NCI-H774 (cell line): ENCODE results near the gene PBXIP1.

Source experiments
- DNase-seq: peaks from one replicate; lab custom pipeline; 2025; lab: John Stamatoyannopoulos, UW

PBXIP1 gene

GRCh38 chr1:154956544-154956941, 644 bp upstream of the PBXIP1 start:
- DNase-seq = no peak

GRCh38 chr1:154955039-154955717, 721 bp downstream of the PBXIP1 start:
- DNase-seq = peak; percentile 59

GRCh38 chr1:154954541-154954940, 1.4 kb downstream of the PBXIP1 start:
- DNase-seq = no peak

- no peak for DNase-seq
These were observed 2.3 kb downstream of the PBXIP1 start for GRCh38 chr1:154953611-154954038.

- no peak for DNase-seq
These were observed 3.2 kb downstream of the PBXIP1 start for GRCh38 chr1:154952664-154953063.

- no peak for DNase-seq
These were observed 3.8 kb downstream of the PBXIP1 start for GRCh38 chr1:154951901-154952657.

- no peak for DNase-seq
These were observed 7.8 kb downstream of the PBXIP1 start for GRCh38 chr1:154948079-154948478.

GRCh38 chr1:154945962-154946850, 9.7 kb downstream of the PBXIP1 start:
- DNase-seq = no peak

GRCh38 chr1:154945160-154945961, 10.5 kb downstream of the PBXIP1 start:
- DNase-seq = no peak

- DNase-seq = no peak
These were observed 11.3 kb downstream of the PBXIP1 start for GRCh38 chr1:154944401-154945159.

GRCh38 chr1:154943649-154944400, 12.1 kb downstream of the PBXIP1 start:
- DNase-seq = no peak

GRCh38 chr1:154941333-154942013, 14.4 kb downstream of the PBXIP1 start:
- no peak for DNase-seq

GRCh38 chr1:154940651-154941194, 15.2 kb downstream of the PBXIP1 start:
- DNase-seq = no peak

- no peak for DNase-seq
These were observed 15.7 kb downstream of the PBXIP1 start for GRCh38 chr1:154940213-154940560.

- no peak for DNase-seq
These were observed 17.1 kb downstream of the PBXIP1 start for GRCh38 chr1:154938604-154939399.

- no peak for DNase-seq
These were observed 17.9 kb downstream of the PBXIP1 start for GRCh38 chr1:154937988-154938386.

- peak; percentile 88 for DNase-seq
These were observed 18.6 kb downstream of the PBXIP1 start for GRCh38 chr1:154937085-154937987.
